HG02870 (cell line): ENCODE measurements around the gene WFIKKN1.

ENCODE experiments used
- ATAC-seq: cut with Tn5 transposase; IDR thresholded peaks from one replicate; pipeline ENCODE4 v1.9.1; 2021; ENCODE audit warnings: mild to moderate bottlenecking, moderate library complexity; ENCODE audit not compliant: unreplicated experiment

WFIKKN1 gene

GRCh38 chr16:671353-672131, 40.8 kb downstream of the WFIKKN1 start:
- ATAC-seq, result no peak

DNA sequence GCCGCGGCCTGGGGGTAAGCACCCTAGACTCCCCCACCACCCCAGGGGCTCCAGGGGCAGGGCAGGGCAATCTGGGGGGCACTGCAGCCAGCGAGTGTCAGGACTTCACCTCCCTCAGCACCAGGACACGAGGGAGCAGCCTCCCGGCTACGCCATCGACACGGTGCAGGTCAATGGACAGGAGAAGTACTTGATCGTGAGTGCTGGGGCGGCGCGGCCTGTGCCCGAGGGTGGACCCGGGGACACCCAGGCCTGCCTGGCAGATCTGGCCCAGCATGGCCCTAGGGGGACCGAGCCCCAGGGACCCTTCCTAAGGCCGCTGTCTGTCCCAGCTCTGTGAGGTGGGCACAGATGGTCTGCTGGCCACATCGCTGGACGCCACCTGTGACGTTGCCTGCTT, 41.6 kb downstream of the WFIKKN1 start:
- no peak for ATAC-seq

GRCh38 chr16:672851-673250, 42.1 kb downstream of the WFIKKN1 start:
- no peak for ATAC-seq

GRCh38 chr16:673399-673991, 42.7 kb downstream of the WFIKKN1 start:
- no peak for ATAC-seq

- no peak for ATAC-seq
These were observed 43.6 kb downstream of the WFIKKN1 start for GRCh38 chr16:674214-674881.

- no peak for ATAC-seq
These were observed 44.4 kb downstream of the WFIKKN1 start, which contains the start of gene RHBDL1 for GRCh38 chr16:674968-675883. Gene RHBDL1, plus strand, starts transcription at chr16:675671. Its CDS starts 120 bp downstream, at chr16:675791.

GRCh38 chr16:675884-676564, 45.2 kb downstream of the WFIKKN1 start:
- ATAC-seq, result no peak

GRCh38 chr16:676565-676902, 45.7 kb downstream of the WFIKKN1 start:
- no peak for ATAC-seq

DNA sequence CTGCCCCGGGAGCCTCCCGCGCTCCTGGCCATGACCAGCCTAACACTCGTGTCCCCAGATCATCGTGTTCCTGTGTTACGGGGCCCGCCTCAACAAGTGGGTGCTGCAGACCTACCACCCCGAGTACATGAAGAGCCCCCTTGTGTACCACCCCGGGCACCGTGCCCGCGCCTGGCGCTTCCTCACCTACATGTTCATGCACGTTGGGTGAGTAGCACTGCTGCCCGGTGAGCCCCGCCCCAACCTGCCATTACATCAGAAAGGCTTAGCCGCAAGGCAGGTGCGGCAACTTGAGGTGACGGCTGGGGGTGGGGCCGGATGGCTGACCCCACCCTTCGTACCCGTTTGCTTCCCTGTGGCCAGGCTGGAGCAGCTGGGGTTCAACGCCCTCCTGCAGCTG, 46.1 kb downstream of the WFIKKN1 start:
- ATAC-seq, result no peak

DNA sequence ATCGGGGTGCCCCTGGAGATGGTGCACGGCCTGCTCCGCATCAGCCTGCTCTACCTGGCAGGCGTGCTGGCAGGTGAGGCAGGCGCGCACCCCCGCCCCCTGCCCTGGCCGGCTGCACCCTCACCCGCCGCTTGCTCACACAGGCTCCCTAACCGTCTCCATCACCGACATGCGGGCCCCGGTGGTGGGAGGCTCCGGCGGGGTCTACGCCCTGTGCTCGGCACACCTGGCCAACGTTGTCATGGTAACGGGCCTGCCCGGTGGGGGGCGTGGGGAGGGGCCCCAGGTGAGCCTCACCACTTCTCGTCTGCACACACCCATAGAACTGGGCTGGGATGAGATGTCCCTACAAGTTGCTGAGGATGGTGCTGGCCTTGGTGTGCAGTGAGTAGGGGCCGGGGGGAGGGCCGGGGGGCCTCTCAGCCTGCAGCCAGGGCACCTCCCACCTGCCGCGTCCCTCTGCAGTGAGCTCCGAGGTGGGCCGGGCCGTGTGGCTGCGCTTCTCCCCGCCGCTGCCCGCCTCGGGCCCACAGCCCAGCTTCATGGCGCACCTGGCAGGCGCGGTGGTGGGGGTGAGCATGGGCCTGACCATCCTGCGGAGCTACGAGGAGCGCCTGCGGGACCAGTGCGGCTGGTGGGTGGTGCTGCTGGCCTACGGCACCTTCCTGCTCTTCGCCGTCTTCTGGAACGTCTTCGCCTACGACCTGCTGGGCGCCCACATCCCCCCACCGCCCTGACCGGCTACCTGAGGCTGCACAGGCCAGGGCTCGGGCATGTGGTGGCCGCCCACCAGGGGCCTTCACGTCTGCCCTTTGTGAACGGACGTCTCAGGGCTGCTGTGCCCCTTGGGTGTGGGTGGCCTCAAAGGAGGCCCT, 46.8 kb downstream of the WFIKKN1 start:
- ATAC-seq, result no peak

- ATAC-seq, result no peak
These were observed 47.5 kb downstream of the WFIKKN1 start for GRCh38 chr16:678209-678857.

DNA sequence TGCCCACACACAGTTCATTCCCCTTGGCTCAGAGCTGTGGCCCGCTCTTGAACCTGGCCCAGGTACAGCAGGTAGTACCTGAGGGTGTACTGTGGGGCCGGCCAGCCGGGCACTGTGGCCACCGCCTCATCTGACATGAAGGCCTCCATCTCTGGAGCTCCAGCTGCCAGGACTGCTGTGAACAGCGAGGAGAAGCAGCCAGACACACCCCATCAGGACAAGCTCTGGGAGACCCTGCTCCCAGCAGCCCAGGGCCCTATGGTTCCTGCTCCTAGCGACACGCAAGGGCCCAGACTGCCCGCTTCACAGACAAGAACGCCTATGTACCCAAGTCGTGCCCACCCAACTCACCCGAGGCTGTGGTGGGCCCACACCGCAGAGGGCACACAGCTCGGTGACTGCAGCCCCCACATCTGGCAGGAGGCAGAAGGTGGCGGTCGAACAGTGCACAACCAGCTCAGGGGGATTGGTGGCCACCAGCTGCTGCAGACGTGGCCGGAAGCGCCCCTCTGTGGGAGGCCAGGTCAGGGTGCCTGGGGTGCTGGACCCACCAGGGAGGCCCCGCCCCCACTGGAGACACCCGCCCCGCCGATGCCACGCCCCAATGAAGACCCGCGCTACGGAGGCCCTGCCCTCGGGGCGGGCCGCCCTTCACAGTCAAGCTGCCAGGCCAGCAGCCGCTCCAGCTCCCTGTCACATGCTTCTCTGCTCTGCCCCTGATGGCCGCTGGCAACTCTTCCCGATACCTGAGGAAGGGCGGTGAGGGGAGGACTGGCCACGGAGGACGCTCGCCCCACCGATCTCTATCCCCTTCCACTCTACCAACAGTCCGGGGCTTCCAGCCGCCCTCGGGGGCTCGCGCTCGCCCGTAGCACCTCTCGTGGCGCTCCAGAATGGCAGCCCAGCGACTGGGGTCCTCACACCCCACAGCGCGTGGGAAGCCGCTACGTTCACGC, 48.4 kb downstream of the WFIKKN1 start:
- no peak for ATAC-seq

- peak; percentile 46 for ATAC-seq
These were observed 49.2 kb downstream of the WFIKKN1 start, which contains the start of gene STUB1 for GRCh38 chr16:679814-680624. Gene STUB1, plus strand, starts transcription at chr16:680410. Its CDS starts 116 bp downstream, at chr16:680526.

DNA sequence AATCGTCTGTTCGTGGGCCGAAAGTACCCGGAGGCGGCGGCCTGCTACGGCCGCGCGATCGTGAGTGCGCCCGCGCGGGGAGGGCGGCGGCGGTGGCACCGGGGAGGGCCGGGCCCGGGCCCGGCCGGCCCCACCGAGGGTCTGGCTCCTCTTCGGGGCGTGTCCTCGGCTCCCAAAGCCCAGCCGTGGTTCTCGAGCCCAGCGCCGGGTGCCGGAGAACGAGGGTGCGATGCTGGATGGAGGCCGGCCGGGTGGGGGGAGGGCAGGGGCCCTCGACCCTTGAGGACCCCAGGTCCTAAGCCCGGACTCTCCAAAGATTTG, 49.8 kb downstream of the WFIKKN1 start:
- no peak for ATAC-seq

DNA sequence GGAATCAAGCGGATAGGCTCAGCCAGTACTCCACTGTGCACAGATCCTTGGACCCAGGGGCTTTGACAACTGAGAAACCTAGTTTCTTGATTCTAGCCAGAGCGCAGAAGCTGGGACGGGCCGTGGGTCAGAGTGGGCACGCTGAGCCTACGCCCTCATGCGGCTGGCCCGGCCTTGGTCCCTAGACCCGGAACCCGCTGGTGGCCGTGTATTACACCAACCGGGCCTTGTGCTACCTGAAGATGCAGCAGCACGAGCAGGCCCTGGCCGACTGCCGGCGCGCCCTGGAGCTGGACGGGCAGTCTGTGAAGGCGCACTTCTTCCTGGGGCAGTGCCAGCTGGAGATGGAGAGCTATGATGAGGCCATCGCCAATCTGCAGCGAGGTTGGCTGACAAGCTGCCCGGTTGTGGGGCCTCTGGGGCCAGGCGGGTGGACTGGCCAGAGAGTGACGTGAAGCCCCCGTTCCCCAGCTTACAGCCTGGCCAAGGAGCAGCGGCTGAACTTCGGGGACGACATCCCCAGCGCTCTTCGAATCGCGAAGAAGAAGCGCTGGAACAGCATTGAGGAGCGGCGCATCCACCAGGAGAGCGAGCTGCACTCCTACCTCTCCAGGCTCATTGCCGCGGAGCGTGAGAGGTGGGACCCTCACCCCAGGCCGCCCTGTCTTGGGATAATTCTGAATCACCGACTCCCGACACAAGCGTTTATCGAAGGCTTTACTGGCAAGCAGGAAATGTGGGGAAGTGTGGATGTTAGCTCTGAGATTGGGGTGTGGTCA, 50.4 kb downstream of the WFIKKN1 start:
- ATAC-seq, result no peak

- no peak for ATAC-seq
These were observed 51.1 kb downstream of the WFIKKN1 start for GRCh38 chr16:681746-682427.
